K562 (cell line): ENCODE data around the gene NLRP7. TPM values are rescaled to one million over a fixed set of nuclear protein-coding genes. Genes with fewer than 3 reads are reported as not detected.

ENCODE experiments used
- ATAC-seq: fragments of 200-7000 bp; cut with Tn5 transposase; 3 replicates; pipeline ENCODE4 v1.9.1; 2020; ENCODE audit warnings: moderate library complexity
- BruUV-seq: library from RNA; stranded (reverse); fragments of 400-500 nt; replicated peaks from 2 replicates; lab custom pipeline; 2021; lab: Mats Ljungman, UMichigan
- CTCF ChIA-PET: fragments of 300-600 bp; formaldehyde crosslinking; extraction: SDS; loops from one replicate; lab custom pipeline; 2021; ENCODE audit warnings: low intra/inter-chr PET ratio; lab: Yijun Ruan, JAX
- POLR2A ChIA-PET: fragments of 300-600, 350-650 bp; sonication (Branson Sonifier 250); formaldehyde crosslinking; extraction: SDS; loops from one replicate; lab custom pipeline; 2021; ENCODE audit warnings: antibody characterized with exemption, inconsistent platforms; lab: Yijun Ruan, JAX
- DNase-seq, 4 experiments: peaks; one replicate each; pipeline versions ENCODE4 v3.0.0 to v3.0.0-alpha.2; 2011 to 2018; ENCODE audit warnings: low spot score in 3 of 4, mixed read lengths in 3 of 4; ENCODE audit errors: extremely low read depth in 1 of 4
- FAIRE-seq: peaks from 2 replicates; lab custom pipeline; 2011; peaks lifted over from hg19 to GRCh38; lab: Jason Lieb, UNC
- H2AFZ ChIP-seq: 2 replicates; pipeline ENCODE4 v1.6.0; 2011; ENCODE audit warnings: low read depth, low read length, control low read depth, inconsistent platforms
- H3K27ac ChIP-seq: fragments of 200-600 bp; 3 replicates; pipeline ENCODE4 v1.8.0; 2011; ENCODE audit warnings: low read depth, mild to moderate bottlenecking, control low read depth, inconsistent platforms, low read length, moderate library complexity, mixed read lengths; ENCODE audit errors: extremely low read depth
- H3K27me3 ChIP-seq, 2 experiments: fragments of 300-600 bp in 1 of 2; 2 replicates in 1 of 2; 3 replicates in 1 of 2; pipeline versions ENCODE4 v1.6.0 to v1.8.0; 2011; ENCODE audit warnings: inconsistent platforms in 2 of 2, low read length in 2 of 2, mild to moderate bottlenecking in 1 of 2, mixed read lengths in 1 of 2, moderate library complexity in 1 of 2; ENCODE audit not compliant: control insufficient read depth in 2 of 2, insufficient read depth in 2 of 2
- H3K36me3 ChIP-seq: fragments of 300-600 bp; 3 replicates; pipeline ENCODE4 v1.8.0; 2011; ENCODE audit warnings: mild to moderate bottlenecking, low read length, inconsistent platforms; ENCODE audit not compliant: control insufficient read depth, insufficient read depth
- H3K4me1 ChIP-seq, 2 experiments: fragments of 200-600 bp in 1 of 2; replicated peaks in 1 of 2; 2 replicates in 1 of 2; 3 replicates in 1 of 2; pipeline versions ENCODE4 v1.5.1 to v1.8.0; 2011; ENCODE audit warnings: inconsistent platforms in 2 of 2, low read length in 2 of 2, mild to moderate bottlenecking in 1 of 2, mixed read lengths in 1 of 2, moderate library complexity in 1 of 2; ENCODE audit not compliant: control insufficient read depth in 2 of 2, insufficient read depth in 2 of 2
- H3K4me2 ChIP-seq: 2 replicates; pipeline ENCODE4 v1.6.1; 2011; ENCODE audit warnings: low read length, control low read depth, inconsistent platforms, mixed read lengths; ENCODE audit not compliant: insufficient read depth
- H3K4me3 ChIP-seq: fragments of 200-600 bp; sonication (generic), shearing (Covaris generic); 2 replicates; pipeline ENCODE4 v1.5.1; 2016; ENCODE audit warnings: control low read depth, inconsistent platforms
- H3K79me2 ChIP-seq: fragments of 200-600 bp; 3 replicates; pipeline ENCODE4 v1.8.0; 2011; ENCODE audit warnings: low read length, inconsistent platforms; ENCODE audit not compliant: control insufficient read depth, insufficient read depth
- H3K9ac ChIP-seq, 2 experiments: 2 replicates each; pipeline versions ENCODE4 v1.6.0 to v1.6.1; 2011; ENCODE audit warnings: low read depth in 2 of 2, low read length in 2 of 2, control low read depth in 1 of 2, inconsistent platforms in 1 of 2, mild to moderate bottlenecking in 1 of 2, mixed read lengths in 1 of 2; ENCODE audit not compliant: insufficient read depth in 1 of 2
- H3K9me1 ChIP-seq: one replicate; pipeline ENCODE4 v1.6.0; 2011; ENCODE audit warnings: inconsistent platforms, mild to moderate bottlenecking, low read length, moderate library complexity; ENCODE audit not compliant: control insufficient read depth, insufficient read depth
- H3K9me3 ChIP-seq: replicated peaks from 2 replicates; pipeline ENCODE4 v1.5.1; 2011; ENCODE audit warnings: low read depth, low read length, inconsistent platforms; ENCODE audit not compliant: control insufficient read depth, insufficient read depth
- H4K20me1 ChIP-seq: replicated peaks from 2 replicates; pipeline ENCODE4 v1.6.1; 2011; ENCODE audit warnings: low read length, inconsistent platforms, mixed read lengths; ENCODE audit not compliant: control insufficient read depth, insufficient read depth
- E2F3 ChIP-seq: fragments of 250-450 bp; sonication (Bioruptor Pico); IDR thresholded peaks from 2 replicates; pipeline ENCODE4 v1.4.0; 2020; ENCODE audit warnings: mild to moderate bottlenecking
- GABPB1 ChIP-seq: sonication (generic); formaldehyde crosslinking; IDR thresholded peaks from 2 replicates; pipeline ENCODE4 v1.8.0; 2022; ENCODE audit warnings: mild to moderate bottlenecking, missing genetic modification reagents
- ZNF253 ChIP-seq: fragments of 250-450 bp; sonication (Bioruptor Pico); conservative IDR thresholded peaks from 2 replicates; pipeline ENCODE4 v1.6.1; 2021; ENCODE audit warnings: mild to moderate bottlenecking
- WGBS: fragments of 100-300 bp; shearing (Covaris generic); methylation state at CpG from one replicate; pipeline ENCODE4 v1.1.6; 2016; ENCODE audit warnings: low coverage, mixed read lengths; ENCODE audit not compliant: insufficient coverage; ENCODE audit errors: missing lambda C conversion rate; 5-methylcytosine and 5-hydroxymethylcytosine counted together
- in situ Hi-C: fragments of 300-500 bp; cut with MboI; formaldehyde crosslinking; loops from 4 replicates; pipeline ENCODE4 v1.15.0; 2018; ENCODE audit warnings: inconsistent platforms, mixed read lengths
- intact Hi-C: fragments of 100-400 bp; cut with micrococcal nuclease; formaldehyde crosslinking; loops from 2 replicates; pipeline ENCODE4 v1.14.2; 2022
- polyA plus RNA-seq, 8 experiments: library from polyadenylated mRNA; depleted of rRNA in 4 of 8; stranded (reverse) in 5 of 8; unstranded in 3 of 8; fragments of >200 nt; fragmentation: Nextera tagmentation in 2 of 8; fragmentation: Illumina TruSeq in 1 of 8; extraction: Ambion mirVana in 2 of 8; extraction: Trizol in 1 of 8; gene quantifications; 2 replicates each; pipeline versions ENCODE4 v1.2.1 to v1.2.3, GENCODE V29; 2011 to 2014; ENCODE audit warnings: inconsistent platforms in 1 of 8, missing spikeins in 1 of 8
- total RNA-seq, 7 experiments: library from RNA; depleted of rRNA in 6 of 7; stranded (reverse); fragments of >200 nt in 6 of 7; fragmentation: Illumina TruSeq in 2 of 7; extraction: Trizol in 2 of 7; gene quantifications; 2 replicates each; pipeline versions ENCODE4 v1.2.1 to v1.2.3, GENCODE V29; 2011 to 2021; ENCODE audit warnings: low replicate concordance in 1 of 7
- TF ChIP-seq, protein P1 (sequence below): fragments of 450-650 bp; formaldehyde crosslinking; conservative IDR thresholded peaks from 2 replicates; pipeline ENCODE4 v1.4.0; 2022; ENCODE audit warnings: mild to moderate bottlenecking, missing genetic modification characterization
- TF ChIP-seq, protein P2 (sequence below): fragments of 450-650 bp; IDR thresholded peaks from 2 replicates; pipeline ENCODE4 v1.6.1; 2018; ENCODE audit not compliant: partially characterized antibody

The NLRP7 gene
- total and polyA plus RNA-seq, 9 of the 15 experiments (the other 6 are each of a cell fraction or from before 2014, with no cell fraction given), result 0.03 to 0.22 (median 0.09) TPM; not detected in 3

DNA sequence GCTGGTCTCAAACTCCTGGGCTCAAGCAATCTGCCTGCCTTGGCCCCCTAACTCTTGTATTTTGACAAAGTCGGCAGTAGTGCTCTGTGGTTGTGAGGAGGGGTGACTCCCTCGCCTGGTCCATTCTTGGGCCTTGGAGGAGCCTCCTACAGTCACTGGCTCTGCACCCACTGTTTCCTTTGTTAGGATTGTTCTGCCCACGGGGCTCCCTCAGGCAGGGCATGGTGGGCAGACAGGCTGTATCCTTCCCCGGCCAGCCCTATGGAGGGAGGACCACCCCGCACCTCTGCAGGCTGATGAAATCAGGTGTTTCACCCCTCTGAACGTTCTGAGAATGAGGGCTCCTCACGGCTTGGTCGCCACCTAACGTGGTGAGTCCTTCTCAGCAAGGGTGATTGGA is 64.1 kb downstream of the NLRP7 start:
- in situ Hi-C loops, result loop anchor here (5.0 kb wide), 1 partner anchor 39 kb away; no protein-coding TSS in a partner anchor
- no peaks in the 10 kb centered on the region for H3K9me1 ChIP-seq
- peak overlapping the region; percentile 62; the same call in 1 of the 2 replicates for H2AFZ ChIP-seq
- ATAC-seq (no peak), DNase-seq (no peak), FAIRE-seq (no peak)
- no peak overlapping the region for H3K4me2 ChIP-seq
- no peaks in the 10 kb centered on the region for H3K36me3 ChIP-seq
- no peaks in the 10 kb centered on the region for H3K9me3 ChIP-seq
- POLR2A ChIA-PET, result interaction anchor here (0.6 kb wide), 1 partner anchor 506 kb away, joined by 3 read pairs; no protein-coding TSS in a partner anchor
- H3K9ac ChIP-seq, result no peak overlapping the region
- H3K79me2 ChIP-seq, result no peaks in the 10 kb centered on the region
- no peak overlapping the region for H3K4me3 ChIP-seq
- H4K20me1 ChIP-seq, result no peaks in the 10 kb centered on the region
- TF ChIP-seq ZNF253 (no peak), E2F3 (CRISPR knock-in tag) (no peak), GABPB1 (CRISPR knock-in tag) (no peak)
- TF ChIP-seq, protein P1, sequence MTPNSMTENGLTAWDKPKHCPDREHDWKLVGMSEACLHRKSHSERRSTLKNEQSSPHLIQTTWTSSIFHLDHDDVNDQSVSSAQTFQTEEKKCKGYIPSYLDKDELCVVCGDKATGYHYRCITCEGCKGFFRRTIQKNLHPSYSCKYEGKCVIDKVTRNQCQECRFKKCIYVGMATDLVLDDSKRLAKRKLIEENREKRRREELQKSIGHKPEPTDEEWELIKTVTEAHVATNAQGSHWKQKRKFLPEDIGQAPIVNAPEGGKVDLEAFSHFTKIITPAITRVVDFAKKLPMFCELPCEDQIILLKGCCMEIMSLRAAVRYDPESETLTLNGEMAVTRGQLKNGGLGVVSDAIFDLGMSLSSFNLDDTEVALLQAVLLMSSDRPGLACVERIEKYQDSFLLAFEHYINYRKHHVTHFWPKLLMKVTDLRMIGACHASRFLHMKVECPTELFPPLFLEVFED (CRISPR knock-in tag), result no peak
- TF ChIP-seq, protein P2, sequence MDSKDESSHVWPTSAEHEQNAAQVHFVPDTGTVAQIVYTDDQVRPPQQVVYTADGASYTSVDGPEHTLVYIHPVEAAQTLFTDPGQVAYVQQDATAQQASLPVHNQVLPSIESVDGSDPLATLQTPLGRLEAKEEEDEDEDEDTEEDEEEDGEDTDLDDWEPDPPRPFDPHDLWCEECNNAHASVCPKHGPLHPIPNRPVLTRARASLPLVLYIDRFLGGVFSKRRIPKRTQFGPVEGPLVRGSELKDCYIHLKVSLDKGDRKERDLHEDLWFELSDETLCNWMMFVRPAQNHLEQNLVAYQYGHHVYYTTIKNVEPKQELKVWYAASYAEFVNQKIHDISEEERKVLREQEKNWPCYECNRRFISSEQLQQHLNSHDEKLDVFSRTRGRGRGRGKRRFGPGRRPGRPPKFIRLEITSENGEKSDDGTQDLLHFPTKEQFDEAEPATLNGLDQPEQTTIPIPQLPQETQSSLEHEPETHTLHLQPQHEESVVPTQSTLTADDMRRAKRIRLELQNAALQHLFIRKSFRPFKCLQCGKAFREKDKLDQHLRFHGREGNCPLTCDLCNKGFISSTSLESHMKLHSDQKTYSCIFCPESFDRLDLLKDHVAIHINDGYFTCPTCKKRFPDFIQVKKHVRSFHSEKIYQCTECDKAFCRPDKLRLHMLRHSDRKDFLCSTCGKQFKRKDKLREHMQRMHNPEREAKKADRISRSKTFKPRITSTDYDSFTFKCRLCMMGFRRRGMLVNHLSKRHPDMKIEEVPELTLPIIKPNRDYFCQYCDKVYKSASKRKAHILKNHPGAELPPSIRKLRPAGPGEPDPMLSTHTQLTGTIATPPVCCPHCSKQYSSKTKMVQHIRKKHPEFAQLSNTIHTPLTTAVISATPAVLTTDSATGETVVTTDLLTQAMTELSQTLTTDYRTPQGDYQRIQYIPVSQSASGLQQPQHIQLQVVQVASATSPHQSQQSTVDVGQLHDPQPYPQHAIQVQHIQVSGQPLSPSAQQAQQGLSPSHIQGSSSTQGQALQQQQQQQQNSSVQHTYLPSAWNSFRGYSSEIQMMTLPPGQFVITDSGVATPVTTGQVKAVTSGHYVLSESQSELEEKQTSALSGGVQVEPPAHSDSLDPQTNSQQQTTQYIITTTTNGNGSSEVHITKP, result peak; percentile 92
- H3K27me3 ChIP-seq, result peaks cover 5 to 15% of the 10 kb centered on the region in 2 experiments
- WGBS, result 45% methylated on average over 9 of the region's 9 CpGs
- intact Hi-C loops, result loop anchor here (10.0 kb wide), 2 partner anchors 162 to 208 kb away; no protein-coding TSS in a partner anchor
- BruUV-seq, result no TSS peak
- no peak overlapping the region for H3K27ac ChIP-seq
- CTCF ChIA-PET, result interaction anchor here (0.6 to 1.7 kb wide), 3 partner anchors 37 to 380 kb away, joined by 3 to 5 read pairs (median 3); no protein-coding TSS in a partner anchor
- H3K4me1 ChIP-seq, result peaks cover 0 to 15% of the 10 kb centered on the region in 2 experiments; a peak in 3 of 5 replicates
